ENCODE measurements around the gene MPHOSPH8. TPM values are rescaled to one million over a fixed set of nuclear protein-coding genes. Genes with fewer than 3 reads are reported as not detected.

Gene MPHOSPH8
- total RNA-seq (2021; fragmentation: NEBNext Ultra II Directional; extraction: Animal tissue kit (Norgen Biotek cat#: 25700)): 10 to 100 TPM; 19.2 to 23.7 (median 20.7) TPM
- long read RNA-seq, partial matches to known transcripts: 30 of 40 reads
- long read RNA-seq, other reads (novel, unspliced or antisense): 10 of 40 reads

DNA sequence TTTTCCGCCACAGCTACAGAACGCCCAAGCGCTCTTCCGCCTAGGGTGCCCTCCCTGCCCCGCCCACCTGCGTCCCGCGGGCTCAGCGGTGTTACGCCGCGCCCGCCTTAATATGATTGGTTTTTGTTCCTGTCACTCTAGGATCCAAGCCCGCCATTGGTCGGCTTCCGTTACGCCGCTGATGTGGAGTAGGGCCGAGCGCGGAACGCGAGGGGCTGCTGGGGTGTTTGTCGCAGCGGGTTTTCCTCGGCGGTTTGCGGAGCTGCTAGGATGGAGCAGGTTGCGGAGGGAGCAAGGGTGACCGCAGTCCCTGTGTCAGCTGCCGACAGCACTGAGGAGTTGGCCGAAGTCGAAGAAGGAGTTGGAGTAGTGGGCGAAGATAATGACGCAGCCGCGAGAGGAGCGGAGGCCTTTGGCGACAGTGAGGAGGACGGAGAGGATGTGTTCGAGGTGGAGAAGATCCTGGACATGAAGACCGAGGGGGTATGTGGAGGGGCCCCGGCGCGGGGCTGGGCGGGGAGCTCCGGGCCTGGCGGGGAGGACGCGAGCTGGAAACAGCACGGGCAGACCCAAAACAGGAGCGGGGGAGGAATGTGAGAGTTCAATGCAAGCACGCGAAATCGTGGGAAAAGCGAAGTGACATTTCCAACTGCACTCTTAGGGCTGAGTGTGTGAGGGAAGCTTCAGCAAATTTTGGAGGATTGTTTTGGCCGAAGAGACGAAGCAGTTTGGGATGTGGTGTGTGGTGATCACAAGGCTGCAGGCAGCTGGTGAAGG, at the start of gene MPHOSPH8:
TSS of gene MPHOSPH8 (plus strand) at position 181 of the 777 bp plus-strand sequence. CDS start at position 271, 90 bp downstream.
- H3K36me3 Mint-ChIP-seq (ENCODE audit: low read depth): peaks cover 13% of the 10 kb centered on the region
- peaks cover 23% of the 10 kb centered on the region for H3K4me1 Mint-ChIP-seq (ENCODE audit: low read depth)
- TF ChIP-seq CTCF (IDR thresholded peaks at IDR 0.05): no peak
- peaks cover 4% of the 10 kb centered on the region for H3K27me3 Mint-ChIP-seq (ENCODE audit: insufficient read depth)
- peak within 1 kb of the TSS; percentile 100 for H3K4me3 Mint-ChIP-seq
- peak; percentile 96 for DNase-seq
- peak within 1 kb of the TSS; percentile 99 for H3K27ac Mint-ChIP-seq
- H3K9me3 Mint-ChIP-seq: no peaks in the 10 kb centered on the region

DNA sequence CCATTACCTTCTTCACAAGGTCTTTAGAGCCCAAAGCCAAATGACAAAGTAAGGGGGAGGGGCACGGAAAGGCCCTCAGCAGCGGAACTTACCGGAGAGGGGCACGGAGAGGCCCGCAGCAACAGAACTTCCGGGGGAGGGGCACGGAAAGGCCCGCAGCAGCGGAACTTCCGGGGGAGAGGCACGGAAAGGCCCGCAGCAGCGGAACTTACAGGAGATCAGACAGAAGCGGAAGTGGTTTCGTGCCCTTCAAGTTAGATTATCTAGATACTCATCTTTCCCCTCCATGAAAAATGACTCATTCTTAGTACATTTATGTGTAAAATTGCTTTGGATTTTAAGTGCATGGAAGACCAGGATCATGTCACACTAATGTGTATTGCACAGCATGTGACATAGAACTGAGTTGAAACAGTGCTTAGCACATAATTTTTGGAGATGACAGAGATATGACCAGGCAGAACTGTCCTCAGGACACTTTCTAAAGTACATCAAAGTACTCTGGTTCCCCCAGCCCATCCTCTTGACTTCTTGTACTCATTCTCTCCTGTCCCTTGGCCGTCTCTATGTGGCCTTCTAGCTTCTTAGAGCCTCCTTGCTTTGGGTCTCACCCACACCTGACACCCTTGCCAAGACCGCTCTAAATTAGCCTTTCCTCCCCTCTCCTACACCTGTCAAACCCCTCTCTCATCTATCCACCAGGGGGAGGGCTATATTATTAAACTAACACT, 46.4 kb upstream of the MPHOSPH8 start:
- no peak for TF ChIP-seq CTCF (IDR thresholded peaks at IDR 0.05)
- peaks cover 34% of the 10 kb centered on the region for H3K4me1 Mint-ChIP-seq (ENCODE audit: low read depth)
- no peaks in the 10 kb centered on the region for H3K9me3 Mint-ChIP-seq
- no peaks in the 10 kb centered on the region for H3K36me3 Mint-ChIP-seq (ENCODE audit: low read depth)
- no peaks in the 10 kb centered on the region; the same call in none of the 2 replicates for H3K27me3 Mint-ChIP-seq (ENCODE audit: insufficient read depth)
- H3K4me3 Mint-ChIP-seq: peak overlapping the region; percentile 59
- H3K27ac Mint-ChIP-seq: peak overlapping the region; percentile 77; the same call in 1 of the 2 replicates
- DNase-seq: peak; percentile 76

DNA sequence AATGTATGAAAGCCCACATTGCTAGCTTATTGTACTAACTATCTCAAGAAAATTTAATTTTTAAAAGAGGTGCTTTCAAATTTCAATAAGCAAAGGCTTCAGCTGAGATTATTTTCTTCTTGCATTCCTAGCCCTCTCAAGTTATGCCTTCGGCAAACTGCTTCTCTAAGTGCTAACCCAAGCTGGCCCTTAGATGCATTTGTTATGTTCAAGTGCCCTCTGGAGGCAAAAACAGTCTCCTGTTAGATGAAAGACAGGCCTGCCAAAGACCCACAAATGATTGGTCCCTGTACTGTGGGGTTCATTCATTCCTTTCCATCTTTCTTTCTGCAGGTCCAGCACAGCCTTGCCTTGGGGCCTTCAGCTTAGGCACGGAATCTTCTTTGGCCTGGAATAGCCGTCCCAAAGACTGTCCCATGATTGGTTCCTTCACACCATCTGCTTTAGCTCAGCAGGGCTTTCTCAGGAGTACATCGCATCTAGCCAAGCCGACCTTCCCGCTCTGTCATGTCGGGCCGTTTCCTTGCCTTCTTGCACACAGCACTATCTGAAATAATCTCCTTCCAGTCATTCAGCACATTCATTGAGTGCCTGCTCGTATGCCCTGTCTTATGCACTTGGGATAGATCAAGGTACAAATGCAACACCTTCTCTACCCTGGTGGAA, 45.7 kb upstream of the MPHOSPH8 start:
- TF ChIP-seq CTCF (IDR thresholded peaks at IDR 0.05): peak; percentile 79
- Mint-ChIP-seq H3K27ac (peak overlapping the region; percentile 77; the same call in 1 of the 2 replicates), H3K4me3 (peak overlapping the region; percentile 59), H3K9me3 (no peaks in the 10 kb centered on the region), H3K27me3 (ENCODE audit: insufficient read depth) (no peaks in the 10 kb centered on the region; the same call in none of the 2 replicates), H3K36me3 (ENCODE audit: low read depth) (no peaks in the 10 kb centered on the region), H3K4me1 (ENCODE audit: low read depth) (peaks cover 34% of the 10 kb centered on the region)
- DNase-seq: peak; percentile 77

DNA sequence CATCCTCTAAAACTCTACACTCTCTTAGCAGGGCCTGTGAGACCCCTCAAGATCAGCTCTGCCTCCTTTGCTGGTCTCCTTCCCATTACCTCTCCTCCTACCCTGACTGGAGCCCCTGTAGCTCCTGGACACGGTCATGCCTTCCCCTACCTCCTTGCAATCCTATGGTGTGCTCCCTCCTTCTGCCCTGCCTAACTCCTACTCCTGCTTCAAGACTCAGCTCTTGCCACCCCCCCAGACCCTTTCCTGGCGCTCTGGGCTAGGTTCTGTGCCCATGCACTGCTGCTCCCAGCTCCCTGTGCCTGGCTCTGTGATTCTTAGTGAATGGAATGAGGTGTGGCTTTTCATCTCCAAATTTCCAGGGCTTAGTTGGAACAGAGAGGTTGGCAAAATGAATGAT, 44.1 kb upstream of the MPHOSPH8 start:
- TF ChIP-seq CTCF (IDR thresholded peaks at IDR 0.05): no peak
- H3K27me3 Mint-ChIP-seq (ENCODE audit: insufficient read depth): no peaks in the 10 kb centered on the region; the same call in none of the 2 replicates
- H3K9me3 Mint-ChIP-seq: no peaks in the 10 kb centered on the region
- peaks cover 39% of the 10 kb centered on the region for H3K4me1 Mint-ChIP-seq (ENCODE audit: low read depth)
- DNase-seq: no peak
- H3K27ac Mint-ChIP-seq: no peak overlapping the region
- no peaks in the 10 kb centered on the region for H3K36me3 Mint-ChIP-seq (ENCODE audit: low read depth)
- H3K4me3 Mint-ChIP-seq: no peak overlapping the region

- Mint-ChIP-seq H3K27ac (no peak overlapping the region), H3K4me1 (ENCODE audit: low read depth) (peaks cover 39% of the 10 kb centered on the region), H3K4me3 (no peak overlapping the region), H3K36me3 (ENCODE audit: low read depth) (no peaks in the 10 kb centered on the region), H3K9me3 (no peaks in the 10 kb centered on the region), H3K27me3 (ENCODE audit: insufficient read depth) (peaks cover 2% of the 10 kb centered on the region)
- DNase-seq: no peak
- TF ChIP-seq CTCF (IDR thresholded peaks at IDR 0.05): no peak
Measured at GRCh38 chr13:19590423-19590822, 43.0 kb upstream of the MPHOSPH8 start.

Data from HFFc6 (cell line).